ENCODE results near the gene SPEF1.
A peak's percentile ranks its signal among the peaks of the same experiment; 100 is the strongest.

The SPEF1 gene

DNA sequence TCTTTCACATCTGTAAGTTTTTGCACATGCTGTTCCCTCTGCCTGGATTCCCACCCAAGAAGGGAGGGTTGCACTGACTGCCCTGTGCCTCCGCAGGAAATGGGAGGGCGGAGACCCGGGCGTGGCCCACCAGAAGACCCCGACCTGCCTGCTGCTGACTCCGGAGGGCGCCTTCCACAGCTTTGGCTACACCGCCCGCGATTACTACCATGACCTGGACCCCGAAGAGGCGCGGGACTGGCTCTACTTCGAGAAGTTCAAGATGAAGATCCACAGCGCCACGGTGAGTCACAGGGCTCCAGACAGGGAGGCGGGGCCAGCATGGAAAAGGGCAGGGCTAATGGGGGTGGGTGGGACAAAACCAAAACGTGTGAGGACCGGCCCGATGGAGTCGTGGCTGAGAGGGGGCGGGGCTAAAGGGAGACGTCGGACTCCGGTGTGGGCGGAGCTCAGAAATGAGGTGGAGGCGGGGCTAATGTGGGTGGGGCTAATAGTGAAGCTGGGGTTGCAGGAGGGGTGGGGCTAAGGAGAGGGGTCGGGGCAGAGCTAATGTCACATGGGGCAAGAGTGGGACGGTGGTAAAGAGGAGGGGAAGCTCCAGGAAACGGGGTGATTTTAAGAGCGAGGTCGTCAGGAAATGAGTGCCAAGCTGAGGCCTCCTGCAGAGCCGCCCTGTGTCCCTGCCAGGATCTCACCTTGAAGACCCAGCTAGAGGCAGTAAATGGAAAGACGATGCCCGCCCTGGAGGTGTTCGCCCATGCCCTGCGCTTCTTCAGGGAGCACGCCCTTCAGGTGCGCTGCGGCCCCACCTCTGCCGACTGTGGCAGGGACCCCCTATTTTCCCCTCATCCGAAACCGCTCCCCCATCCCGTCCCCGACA lies 36.2 kb downstream of the SPEF1 start:
- H3K27me3 ChIP-seq (ENCODE audit: control insufficient read depth in 3 of 3, insufficient read depth in 3 of 3, low read depth in 1 of 3, low read length in 3 of 3), result peaks cover 4 to 46% (median 27%) of the 10 kb centered on the region in 3 experiments

DNA sequence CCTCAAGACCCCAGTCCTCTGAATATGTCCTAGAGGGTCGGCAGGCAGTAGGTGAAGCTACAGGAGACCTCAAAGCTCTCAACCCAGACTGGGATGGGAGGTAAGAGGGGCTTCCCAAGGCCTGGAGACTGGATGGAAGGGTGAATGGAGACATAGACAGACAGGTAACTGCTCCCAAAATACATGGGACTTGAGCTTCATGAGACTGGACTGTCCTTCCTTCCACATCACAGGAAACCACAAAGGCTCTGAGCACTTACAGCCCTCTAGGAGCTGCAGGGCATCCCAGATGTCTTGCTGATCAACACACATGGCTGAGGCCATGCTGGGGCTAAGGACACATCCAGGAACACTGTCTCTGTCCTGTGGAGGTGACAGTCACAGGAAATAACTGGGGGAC lies 37.2 kb downstream of the SPEF1 start:
- Histone ChIP-seq H3K4ac (ENCODE audit: low read length) (no peak overlapping the region), H4K91ac (ENCODE audit: low read depth, low read length, poor library complexity) (no peak overlapping the region), H3K4me1 (ENCODE audit: control insufficient read depth in 2 of 2, insufficient read depth in 1 of 2, low read depth in 1 of 2, low read length in 2 of 2) (peaks cover 13% of the 10 kb centered on the region in 2 donors), H2BK5ac (ENCODE audit: low read length) (no peak overlapping the region), H3K9ac (ENCODE audit: low read depth, low read length, poor library complexity) (no peak overlapping the region), H3K23ac (ENCODE audit: low read depth, low read length, poor library complexity) (no peak overlapping the region), H3K4me3 (ENCODE audit: low read length in 2 of 2) (no peak overlapping the region), H3K9me3 (replicated peaks in 1 of 2; ENCODE audit: control insufficient read depth in 2 of 2, insufficient read depth in 1 of 2, low read depth in 1 of 2, low read length in 2 of 2) (peaks cover 0 to 2% of the 10 kb centered on the region in 2 donors), H2BK15ac (ENCODE audit: low read length) (no peak overlapping the region), H3K27ac (replicated peaks; ENCODE audit: low read length) (no peak overlapping the region), H2BK120ac (ENCODE audit: low read depth, low read length) (no peak overlapping the region), H2AFZ (ENCODE audit: low read length) (no peak overlapping the region), H3K36me3 (replicated peaks in 1 of 2; ENCODE audit: control insufficient read depth in 2 of 2, insufficient read depth in 2 of 2, low read length in 2 of 2) (no peaks in the 10 kb centered on the region), H3K4me2 (ENCODE audit: insufficient read depth, low read length, poor library complexity, severe bottlenecking) (no peak overlapping the region), H3K18ac (ENCODE audit: low read length) (no peak overlapping the region), H2BK12ac (ENCODE audit: low read length) (no peak overlapping the region), H3K79me1 (ENCODE audit: low read depth, low read length) (no peaks in the 10 kb centered on the region), H2AK5ac (ENCODE audit: low read depth, low read length) (no peak overlapping the region), H3K14ac (ENCODE audit: low read length) (no peak overlapping the region), H4K8ac (ENCODE audit: low read depth, low read length) (no peak overlapping the region), H3K27me3 (ENCODE audit: control insufficient read depth in 3 of 3, insufficient read depth in 3 of 3, low read depth in 1 of 3, low read length in 3 of 3) (peaks cover 2 to 38% (median 27%) of the 10 kb centered on the region in 3 experiments)
- no CpG with 5 or more reads among the region's 1 CpG for whole genome bisulfite sequencing, 2 donors (ENCODE audit: extremely low coverage in 2 of 2, insufficient read length in 2 of 2, insufficient replicate concordance in 1 of 2)
- no peak for DNase-seq (ENCODE audit: low spot score)

More for the DNA sequence above, 36.2 kb downstream of the SPEF1 start:
- Histone ChIP-seq H3K9me3 (replicated peaks in 1 of 2; ENCODE audit: control insufficient read depth in 2 of 2, insufficient read depth in 1 of 2, low read depth in 1 of 2, low read length in 2 of 2) (peaks cover 0 to 2% of the 10 kb centered on the region in 2 donors), H3K23ac (ENCODE audit: low read depth, low read length, poor library complexity) (peak overlapping the region; percentile 75), H2AK5ac (ENCODE audit: low read depth, low read length) (peak overlapping the region; percentile 67), H3K79me1 (ENCODE audit: low read depth, low read length) (no peaks in the 10 kb centered on the region), H3K36me3 (replicated peaks in 1 of 2; ENCODE audit: control insufficient read depth in 2 of 2, insufficient read depth in 2 of 2, low read length in 2 of 2) (no peaks in the 10 kb centered on the region), H3K4me3 (ENCODE audit: low read length in 2 of 2) (peak overlapping the region in 1 of 2 donors; percentile 67), H3K4me1 (ENCODE audit: control insufficient read depth in 2 of 2, insufficient read depth in 1 of 2, low read depth in 1 of 2, low read length in 2 of 2) (peaks cover 4 to 10% of the 10 kb centered on the region in 2 donors), H2BK12ac (ENCODE audit: low read length) (no peak overlapping the region), H3K9ac (ENCODE audit: low read depth, low read length, poor library complexity) (peak overlapping the region; percentile 30), H3K4ac (ENCODE audit: low read length) (no peak overlapping the region), H2AFZ (ENCODE audit: low read length) (peak overlapping the region; percentile 78), H3K18ac (ENCODE audit: low read length) (peak overlapping the region; percentile 6), H2BK120ac (ENCODE audit: low read depth, low read length) (no peak overlapping the region), H3K27ac (replicated peaks; ENCODE audit: low read length) (no peak overlapping the region), H3K4me2 (ENCODE audit: insufficient read depth, low read length, poor library complexity, severe bottlenecking) (peak overlapping the region; percentile 60), H4K8ac (ENCODE audit: low read depth, low read length) (peak overlapping the region; percentile 27), H2BK5ac (ENCODE audit: low read length) (peak overlapping the region; percentile 26), H3K14ac (ENCODE audit: low read length) (no peak overlapping the region), H2BK15ac (ENCODE audit: low read length) (no peak overlapping the region), H4K91ac (ENCODE audit: low read depth, low read length, poor library complexity) (no peak overlapping the region)
- DNase-seq (ENCODE audit: low spot score), result peak; percentile 68
- WGBS, 2 donors (ENCODE audit: extremely low coverage in 2 of 2, insufficient read length in 2 of 2, insufficient replicate concordance in 1 of 2), result no CpG with 5 or more reads among the region's 45 CpGs

DNA sequence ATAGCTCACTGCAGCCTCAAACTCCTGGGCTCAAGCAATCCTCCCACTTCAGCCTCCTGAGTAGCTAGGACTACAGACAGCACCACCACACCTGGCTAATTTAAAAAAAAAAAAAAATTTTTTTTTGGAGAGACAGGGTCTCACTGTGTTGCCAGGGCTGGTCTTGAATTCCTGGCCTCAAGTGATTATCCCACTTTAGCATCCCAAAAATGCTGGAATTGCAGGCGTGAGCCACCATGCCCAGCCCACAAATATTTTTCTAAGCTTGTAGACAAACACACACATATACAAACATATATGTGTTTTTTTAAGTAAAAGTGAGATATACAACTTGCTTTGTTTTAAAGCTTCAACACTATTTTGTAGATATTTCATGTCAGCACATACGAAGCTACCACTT lies 38.0 kb downstream of the SPEF1 start:
- H3K9me3 ChIP-seq (replicated peaks in 1 of 2; ENCODE audit: control insufficient read depth in 2 of 2, insufficient read depth in 1 of 2, low read depth in 1 of 2, low read length in 2 of 2), result peaks cover 0 to 2% of the 10 kb centered on the region in 2 donors
- H3K4me3 ChIP-seq (ENCODE audit: low read length in 2 of 2), result no peak overlapping the region
- H2BK5ac ChIP-seq (ENCODE audit: low read length), result no peak overlapping the region
- peaks cover 13 to 19% of the 10 kb centered on the region in 2 donors for H3K4me1 ChIP-seq (ENCODE audit: control insufficient read depth in 2 of 2, insufficient read depth in 1 of 2, low read depth in 1 of 2, low read length in 2 of 2)
- no peak overlapping the region for H2BK120ac ChIP-seq (ENCODE audit: low read depth, low read length)
- no peak overlapping the region for H3K14ac ChIP-seq (ENCODE audit: low read length)
- no peak overlapping the region for H3K4ac ChIP-seq (ENCODE audit: low read length)
- no peak for DNase-seq (ENCODE audit: low spot score)
- no peak overlapping the region for H3K18ac ChIP-seq (ENCODE audit: low read length)
- H2BK15ac ChIP-seq (ENCODE audit: low read length), result no peak overlapping the region
- no peak overlapping the region for H3K23ac ChIP-seq (ENCODE audit: low read depth, low read length, poor library complexity)
- no peak overlapping the region for H2AK5ac ChIP-seq (ENCODE audit: low read depth, low read length)
- H3K9ac ChIP-seq (ENCODE audit: low read depth, low read length, poor library complexity), result no peak overlapping the region
- no peak overlapping the region for H2AFZ ChIP-seq (ENCODE audit: low read length)
- no CpG with 5 or more reads among the region's 2 CpGs for WGBS, 2 donors (ENCODE audit: extremely low coverage in 2 of 2, insufficient read length in 2 of 2, insufficient replicate concordance in 1 of 2)
- H3K27ac ChIP-seq (replicated peaks; ENCODE audit: low read length), result no peak overlapping the region
- H3K4me2 ChIP-seq (ENCODE audit: insufficient read depth, low read length, poor library complexity, severe bottlenecking), result no peak overlapping the region
- H4K8ac ChIP-seq (ENCODE audit: low read depth, low read length), result no peak overlapping the region
- no peaks in the 10 kb centered on the region for H3K79me1 ChIP-seq (ENCODE audit: low read depth, low read length)
- H3K36me3 ChIP-seq (replicated peaks in 1 of 2; ENCODE audit: control insufficient read depth in 2 of 2, insufficient read depth in 2 of 2, low read length in 2 of 2), result no peaks in the 10 kb centered on the region
- H3K27me3 ChIP-seq (ENCODE audit: control insufficient read depth in 3 of 3, insufficient read depth in 3 of 3, low read depth in 1 of 3, low read length in 3 of 3), result peaks cover 2 to 33% (median 27%) of the 10 kb centered on the region in 3 experiments
- H4K91ac ChIP-seq (ENCODE audit: low read depth, low read length, poor library complexity), result no peak overlapping the region
- no peak overlapping the region for H2BK12ac ChIP-seq (ENCODE audit: low read length)

DNA sequence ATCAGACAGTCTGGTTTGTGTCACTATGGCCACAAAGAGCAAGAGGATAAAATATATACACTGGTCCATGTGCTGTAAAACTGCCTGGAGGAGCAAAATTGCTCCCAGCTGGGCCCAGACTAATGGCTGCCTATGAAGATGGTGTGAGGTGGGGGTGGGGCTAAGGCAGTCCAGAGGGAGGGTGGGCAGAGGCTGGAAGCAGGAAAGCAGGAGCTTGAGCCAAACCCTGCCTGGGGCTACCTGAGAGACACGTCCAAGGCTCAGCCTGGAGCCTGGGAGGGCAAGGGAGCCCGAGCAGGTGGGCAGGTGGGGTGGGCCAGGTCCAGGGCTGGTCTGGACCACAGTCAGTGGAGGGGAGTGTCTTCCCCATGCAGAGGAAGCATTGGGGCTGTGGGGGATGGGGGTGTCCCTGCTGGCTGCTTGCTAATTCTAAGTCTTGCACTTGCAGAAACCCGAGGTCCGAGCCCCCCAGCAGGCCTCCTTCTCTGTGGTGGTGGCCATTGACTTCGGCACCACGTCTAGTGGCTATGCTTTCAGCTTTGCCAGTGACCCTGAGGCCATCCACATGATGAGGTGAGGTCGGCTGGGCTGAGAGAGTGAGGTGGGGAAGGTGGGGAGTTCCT lies 39.3 kb downstream of the SPEF1 start:
- Histone ChIP-seq H3K14ac (ENCODE audit: low read length) (no peak overlapping the region), H4K91ac (ENCODE audit: low read depth, low read length, poor library complexity) (no peak overlapping the region), H3K36me3 (replicated peaks in 1 of 2; ENCODE audit: control insufficient read depth in 2 of 2, insufficient read depth in 2 of 2, low read length in 2 of 2) (no peaks in the 10 kb centered on the region), H3K23ac (ENCODE audit: low read depth, low read length, poor library complexity) (no peak overlapping the region), H3K9ac (ENCODE audit: low read depth, low read length, poor library complexity) (no peak overlapping the region), H3K79me1 (ENCODE audit: low read depth, low read length) (no peaks in the 10 kb centered on the region), H4K8ac (ENCODE audit: low read depth, low read length) (no peak overlapping the region), H3K18ac (ENCODE audit: low read length) (peak overlapping the region; percentile 27), H2AK5ac (ENCODE audit: low read depth, low read length) (peak overlapping the region; percentile 69), H3K27me3 (ENCODE audit: control insufficient read depth in 3 of 3, insufficient read depth in 3 of 3, low read depth in 1 of 3, low read length in 3 of 3) (peaks cover 2 to 27% (median 23%) of the 10 kb centered on the region in 3 experiments), H2BK15ac (ENCODE audit: low read length) (no peak overlapping the region), H2BK120ac (ENCODE audit: low read depth, low read length) (no peak overlapping the region), H3K4me3 (ENCODE audit: low read length in 2 of 2) (no peak overlapping the region), H3K4me1 (ENCODE audit: control insufficient read depth in 2 of 2, insufficient read depth in 1 of 2, low read depth in 1 of 2, low read length in 2 of 2) (peaks cover 13 to 19% of the 10 kb centered on the region in 2 donors), H2BK5ac (ENCODE audit: low read length) (no peak overlapping the region), H3K4ac (ENCODE audit: low read length) (no peak overlapping the region), H2BK12ac (ENCODE audit: low read length) (no peak overlapping the region), H3K9me3 (replicated peaks in 1 of 2; ENCODE audit: control insufficient read depth in 2 of 2, insufficient read depth in 1 of 2, low read depth in 1 of 2, low read length in 2 of 2) (peaks cover 0 to 2% of the 10 kb centered on the region in 2 donors), H3K4me2 (ENCODE audit: insufficient read depth, low read length, poor library complexity, severe bottlenecking) (no peak overlapping the region), H2AFZ (ENCODE audit: low read length) (peak overlapping the region; percentile 74), H3K27ac (replicated peaks; ENCODE audit: low read length) (no peak overlapping the region)
- DNase-seq (ENCODE audit: low spot score), result no peak
- WGBS, 2 donors (ENCODE audit: extremely low coverage in 2 of 2, insufficient read length in 2 of 2, insufficient replicate concordance in 1 of 2), result no CpG with 5 or more reads among the region's 7 CpGs
